HG02943 (cell line): Measurements from ENCODE around the gene HHIPL1.
"Not testable (repeated sequence)": the region's sequence is repeated elsewhere in the genome, so short reads cannot be mapped to it uniquely, and the experiment has no call there.

Source experiments
- ATAC-seq: cut with Tn5 transposase; IDR thresholded peaks from one replicate; pipeline ENCODE4 v1.9.1; 2021; ENCODE audit warnings: mild to moderate bottlenecking, low read depth, moderate library complexity; ENCODE audit not compliant: unreplicated experiment

Gene HHIPL1

GRCh38 chr14:99632410-99633035 lies 12.4 kb upstream of the HHIPL1 start:
- no peak for ATAC-seq

- no peak for ATAC-seq
Observed at GRCh38 chr14:99633141-99633540, 11.8 kb upstream of the HHIPL1 start.

- ATAC-seq = no peak
Observed at GRCh38 chr14:99633918-99634317, 11.0 kb upstream of the HHIPL1 start.

- ATAC-seq = no peak
Observed at GRCh38 chr14:99634443-99634842, 10.5 kb upstream of the HHIPL1 start.

- ATAC-seq = no peak
Observed at GRCh38 chr14:99635116-99635515, 9.8 kb upstream of the HHIPL1 start.

- no peak for ATAC-seq
Observed at GRCh38 chr14:99636487-99636886, 8.4 kb upstream of the HHIPL1 start.

GRCh38 chr14:99637624-99638023 lies 7.3 kb upstream of the HHIPL1 start:
- no peak for ATAC-seq

GRCh38 chr14:99642771-99643170 lies 2.2 kb upstream of the HHIPL1 start:
- not testable (repeated sequence) for ATAC-seq

GRCh38 chr14:99643343-99643742 lies 1.6 kb upstream of the HHIPL1 start:
- ATAC-seq = no peak

GRCh38 chr14:99644035-99644587 lies 818 bp upstream of the HHIPL1 start:
- no peak for ATAC-seq

- no peak for ATAC-seq
Observed at GRCh38 chr14:99645545-99646505, 896 bp downstream of the HHIPL1 start.

- ATAC-seq = no peak
Observed at GRCh38 chr14:99647411-99647810, 2.5 kb downstream of the HHIPL1 start.

- no peak for ATAC-seq
Observed at GRCh38 chr14:99648027-99648784, 3.3 kb downstream of the HHIPL1 start.

GRCh38 chr14:99649219-99649618 lies 4.3 kb downstream of the HHIPL1 start:
- no peak for ATAC-seq

- no peak for ATAC-seq
Observed at GRCh38 chr14:99649643-99650042, 4.7 kb downstream of the HHIPL1 start.

GRCh38 chr14:99650189-99650588 lies 5.3 kb downstream of the HHIPL1 start:
- no peak for ATAC-seq

GRCh38 chr14:99651953-99652746 lies 7.2 kb downstream of the HHIPL1 start:
- no peak for ATAC-seq

- no peak for ATAC-seq
Observed at GRCh38 chr14:99654235-99654985, 9.5 kb downstream of the HHIPL1 start.

GRCh38 chr14:99655521-99655920 lies 10.6 kb downstream of the HHIPL1 start:
- no peak for ATAC-seq
